Stimulated activated CD8-positive, alpha-beta memory T cell treated with anti-CD3 and anti-CD28 coated beads, Interleukin-7, amount 100 ng/mL, for 1 hour (primary cell): Measurements from ENCODE around the gene CGN.
"Not testable (repeated sequence)": the region's sequence is repeated elsewhere in the genome, so short reads cannot be mapped to it uniquely, and the experiment has no call there.

Experiments
- DNase-seq, 2 donors: peaks; one replicate each; pipeline ENCODE4 v3.0.0-alpha.2; 2020; ENCODE audit warnings: low read depth in 2 of 2

CGN gene

DNA sequence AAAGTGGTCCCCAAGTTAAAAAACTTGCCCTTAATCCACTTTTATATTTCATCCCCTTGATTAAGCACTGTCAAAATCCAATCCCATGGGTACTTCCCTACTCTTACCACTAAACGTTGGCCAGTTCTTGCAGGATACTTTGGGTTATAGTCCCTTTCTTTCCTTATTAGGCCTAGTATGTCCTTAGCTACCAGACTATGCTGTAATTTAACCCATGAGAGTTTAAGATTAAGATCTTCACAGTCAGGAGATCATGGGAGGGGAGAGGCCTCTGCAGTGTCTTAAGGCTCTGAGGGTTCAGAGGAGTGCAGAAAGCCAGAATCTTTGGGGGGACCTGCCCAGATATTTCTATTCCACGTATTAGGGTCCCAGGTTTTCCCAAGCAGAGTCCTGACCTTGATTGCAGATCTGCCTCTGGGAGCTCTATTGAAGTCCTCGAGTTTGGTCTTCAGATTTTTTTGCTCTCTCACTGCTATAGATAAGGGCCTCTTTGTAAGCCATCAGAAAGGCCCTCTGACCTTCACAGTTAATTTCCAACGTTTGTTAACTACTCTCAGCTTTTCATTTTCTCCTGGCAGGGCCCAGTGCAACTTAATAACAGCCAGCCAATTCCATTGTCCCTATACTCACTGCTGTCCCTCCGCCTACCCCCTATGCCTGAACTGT, 9.0 kb upstream of the CGN start:
- DNase-seq = no peak

- no peak for DNase-seq
Observed at GRCh38 chr1:151502859-151503780, 8.1 kb upstream of the CGN start.

- no peak for DNase-seq
Observed at GRCh38 chr1:151504252-151504651, 6.9 kb upstream of the CGN start.

- DNase-seq = no peak
Observed at GRCh38 chr1:151504759-151505158, 6.4 kb upstream of the CGN start.

DNA sequence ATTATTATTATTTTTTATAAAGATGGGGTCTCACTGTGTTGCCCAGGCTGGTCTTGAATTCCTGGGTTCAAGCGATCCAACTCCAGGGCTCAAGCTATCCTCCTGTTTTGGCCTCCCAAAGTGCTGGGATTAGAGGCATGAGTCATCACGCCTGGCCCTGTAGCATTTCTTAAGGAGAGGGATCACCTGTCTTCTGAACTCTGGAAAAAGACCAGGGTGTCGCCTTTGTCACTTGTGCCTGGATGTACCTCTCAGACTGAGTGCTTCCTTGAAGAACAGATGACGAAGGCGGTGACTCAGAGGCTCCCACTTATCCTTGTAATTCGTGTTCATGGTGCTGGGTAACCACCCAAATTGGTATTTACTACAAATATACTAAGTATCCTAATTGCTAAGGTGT, 2.4 kb upstream of the CGN start:
- no peak for DNase-seq

DNA sequence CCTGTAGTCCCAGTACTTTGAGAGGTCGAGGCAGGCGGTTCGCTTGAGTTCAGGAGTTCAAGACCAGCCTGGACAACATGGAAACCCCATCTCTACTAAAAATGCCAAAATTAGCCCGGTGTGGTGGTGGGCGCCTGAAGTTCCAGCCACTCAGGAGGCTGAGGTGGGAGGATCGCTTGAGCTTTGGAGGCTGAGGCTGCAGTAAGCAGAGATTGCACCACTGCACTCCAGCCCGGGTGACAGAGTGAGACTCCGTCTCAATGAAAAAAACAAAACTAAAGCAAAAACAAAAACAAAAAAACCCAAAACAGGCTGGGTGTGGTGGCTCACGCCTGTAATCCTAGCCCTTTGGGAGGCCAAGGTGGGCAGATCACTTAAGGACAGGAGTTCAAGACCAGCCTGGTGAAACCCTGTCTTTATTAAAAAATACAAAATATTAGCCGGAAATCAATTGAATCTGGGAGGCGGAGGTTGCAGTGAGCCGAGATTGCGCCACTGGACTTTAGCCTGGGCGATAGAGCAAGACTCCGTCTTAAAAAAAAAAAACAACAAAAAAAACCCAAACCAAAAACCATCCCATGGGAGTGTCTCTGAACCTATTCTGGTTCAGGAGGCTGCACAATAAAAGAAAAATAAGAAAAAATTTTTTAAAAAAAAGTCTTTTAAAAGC, 1.7 kb upstream of the CGN start:
- DNase-seq = no peak

- DNase-seq = no peak
Observed at GRCh38 chr1:151510020-151510405, 1.2 kb upstream of the CGN start.

- DNase-seq = no peak
Observed at GRCh38 chr1:151510614-151510956, 602 bp upstream of the CGN start.

DNA sequence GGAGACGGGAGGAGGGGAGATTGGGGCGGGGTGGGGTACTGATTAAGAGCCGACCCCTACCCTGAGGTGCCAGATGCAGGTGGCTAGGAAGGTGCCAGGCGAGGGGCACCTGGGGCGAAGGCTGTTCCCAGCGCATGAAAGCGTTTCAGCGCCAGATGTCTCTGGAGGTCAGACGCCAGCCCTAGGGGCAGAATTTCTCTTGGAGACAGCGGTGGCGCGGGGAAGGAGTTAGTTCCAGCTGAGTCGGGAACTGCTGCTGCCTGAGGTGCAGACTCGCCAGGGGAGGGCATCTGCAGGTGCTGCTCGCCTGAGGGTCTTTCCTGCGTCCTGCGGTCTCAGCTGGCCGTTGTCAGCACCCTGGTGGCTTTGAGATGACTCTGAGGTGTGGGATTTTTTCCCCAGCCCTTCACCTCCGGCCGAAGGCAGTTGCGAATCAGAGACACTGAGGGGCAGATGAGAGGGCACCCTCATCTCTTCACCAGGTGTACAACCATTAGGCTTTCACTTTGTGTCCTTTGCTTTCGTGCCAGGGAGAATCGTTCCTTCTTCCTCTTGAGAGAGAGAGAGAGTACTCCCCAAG, 539 bp downstream of the CGN start:
- DNase-seq = no peak

GRCh38 chr1:151512326-151512725, 1.1 kb downstream of the CGN start:
- no peak for DNase-seq

DNA sequence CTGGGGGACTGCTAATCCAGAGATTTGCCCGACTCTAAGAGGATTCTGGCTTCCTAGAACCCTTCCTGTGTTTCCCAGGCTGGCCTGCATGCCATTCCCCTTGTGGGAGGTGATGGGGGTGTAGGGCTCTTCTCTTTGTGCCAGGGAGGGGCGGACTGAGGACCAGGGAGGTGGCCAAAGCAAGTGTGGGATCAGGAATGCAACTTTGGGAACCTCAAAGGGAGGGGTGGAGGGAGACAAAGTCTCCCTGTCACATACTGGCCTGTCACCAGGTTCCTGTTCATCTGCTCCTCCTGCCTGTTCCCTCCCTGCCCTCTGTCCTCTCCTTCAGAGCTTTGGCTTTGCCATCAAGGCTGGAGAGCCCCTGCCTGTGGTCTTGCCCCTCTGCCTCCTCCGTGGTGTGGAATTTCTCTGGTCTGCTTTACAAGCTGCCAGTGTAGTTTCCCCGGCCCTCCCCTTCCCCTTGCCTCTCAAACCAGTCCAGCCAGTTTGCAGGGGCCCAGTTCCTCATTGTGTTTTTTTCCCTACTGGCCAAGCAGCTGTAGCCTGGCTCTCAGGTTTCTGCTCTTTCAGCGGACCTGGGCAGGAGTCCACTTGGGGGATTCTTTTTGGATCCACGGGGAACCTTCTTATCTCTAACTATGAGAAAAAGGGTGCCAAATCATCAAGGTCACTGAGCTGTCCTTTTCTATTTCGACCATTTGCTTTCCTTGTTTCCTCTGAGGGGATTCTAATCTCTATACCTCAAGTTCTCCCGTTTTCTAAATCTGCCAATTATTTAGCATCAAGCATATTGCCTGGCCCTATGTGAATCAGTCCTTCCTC, 1.8 kb downstream of the CGN start:
- DNase-seq = no peak

DNA sequence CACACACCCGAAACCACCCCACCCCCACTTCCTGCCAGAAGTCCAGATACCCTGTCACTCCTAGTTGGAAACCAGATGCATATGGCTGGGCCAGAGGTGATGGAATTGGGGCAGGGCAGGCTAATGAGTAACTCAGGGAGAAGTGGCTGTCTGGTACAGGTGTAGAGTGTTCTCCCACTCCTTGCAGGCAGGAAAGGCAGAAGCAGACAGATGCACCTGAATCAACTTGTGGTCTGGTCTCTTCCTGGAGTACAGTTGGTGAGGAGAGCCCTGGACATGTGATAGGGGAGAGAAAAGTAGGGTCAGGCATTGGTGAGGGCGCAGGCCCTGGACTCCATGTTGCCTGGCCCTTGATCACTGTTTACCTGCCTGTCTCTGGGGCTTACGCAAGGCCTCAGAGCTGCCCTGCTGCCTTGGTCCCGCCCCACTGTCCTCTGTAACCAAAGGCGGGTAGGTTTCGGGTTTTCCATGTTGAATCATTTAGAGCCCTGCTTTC, 2.5 kb downstream of the CGN start:
- no peak for DNase-seq

GRCh38 chr1:151514366-151514765, 3.2 kb downstream of the CGN start:
- no peak for DNase-seq

DNA sequence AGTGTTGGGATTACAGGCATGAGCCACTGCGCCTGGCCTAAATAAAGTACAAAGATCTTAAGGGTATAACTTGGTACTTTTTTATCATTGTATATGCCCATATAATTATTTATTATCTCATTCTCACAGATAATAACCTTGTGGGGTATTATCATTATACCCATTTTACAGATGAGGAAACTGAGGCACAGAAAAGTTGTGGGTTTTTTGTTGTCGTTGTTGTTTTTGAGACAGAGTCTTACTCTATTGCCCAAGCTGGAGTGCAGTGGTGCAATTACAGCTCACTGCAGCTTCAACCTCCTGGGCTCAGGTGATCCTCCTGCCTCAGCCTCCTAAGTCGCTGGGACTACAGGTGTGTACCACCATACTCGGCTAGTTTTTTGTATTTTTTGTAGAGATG, 4.1 kb downstream of the CGN start:
- no peak for DNase-seq

DNA sequence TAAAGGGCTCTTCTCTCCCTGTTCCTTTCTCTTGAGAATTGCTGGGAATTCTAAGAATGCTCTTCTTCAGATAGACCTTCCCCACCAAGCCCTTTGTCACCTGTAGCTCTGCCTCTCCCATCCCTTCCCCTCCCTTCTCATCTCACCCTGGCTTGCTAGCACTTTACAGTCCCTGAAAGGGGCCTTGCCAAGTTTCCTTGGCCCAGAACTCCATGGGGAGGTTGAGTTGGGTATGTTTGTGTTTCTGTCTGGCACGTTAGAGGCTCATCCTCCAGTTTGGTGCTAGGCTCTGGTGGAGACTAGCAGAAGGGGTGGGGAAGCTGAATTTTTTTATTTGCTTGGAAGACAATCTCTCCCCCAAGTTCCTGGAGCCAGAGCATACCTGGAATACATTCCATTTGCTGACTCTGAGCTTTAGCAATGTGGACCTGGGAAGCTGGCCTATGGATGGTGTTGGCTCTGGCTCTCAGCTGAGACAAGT, 4.9 kb downstream of the CGN start:
- DNase-seq = no peak

DNA sequence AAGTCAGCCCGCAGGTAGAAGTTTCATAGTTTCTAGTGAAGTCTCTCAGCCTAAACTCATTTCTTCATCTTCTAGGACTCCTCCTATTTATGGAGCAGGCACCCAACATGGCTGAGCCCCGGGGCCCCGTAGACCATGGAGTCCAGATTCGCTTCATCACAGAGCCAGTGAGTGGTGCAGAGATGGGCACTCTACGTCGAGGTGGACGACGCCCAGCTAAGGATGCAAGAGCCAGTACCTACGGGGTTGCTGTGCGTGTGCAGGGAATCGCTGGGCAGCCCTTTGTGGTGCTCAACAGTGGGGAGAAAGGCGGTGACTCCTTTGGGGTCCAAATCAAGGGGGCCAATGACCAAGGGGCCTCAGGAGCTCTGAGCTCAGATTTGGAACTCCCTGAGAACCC, 7.2 kb downstream of the CGN start:
- DNase-seq = no peak

- DNase-seq = no peak
Observed at GRCh38 chr1:151518936-151519335, 7.7 kb downstream of the CGN start.

GRCh38 chr1:151519667-151520066, 8.5 kb downstream of the CGN start:
- no peak for DNase-seq

- no peak for DNase-seq
Observed at GRCh38 chr1:151520359-151520758, 9.2 kb downstream of the CGN start.

- DNase-seq = not testable (repeated sequence)
Observed at GRCh38 chr1:151522427-151522826, 11.2 kb downstream of the CGN start.

DNA sequence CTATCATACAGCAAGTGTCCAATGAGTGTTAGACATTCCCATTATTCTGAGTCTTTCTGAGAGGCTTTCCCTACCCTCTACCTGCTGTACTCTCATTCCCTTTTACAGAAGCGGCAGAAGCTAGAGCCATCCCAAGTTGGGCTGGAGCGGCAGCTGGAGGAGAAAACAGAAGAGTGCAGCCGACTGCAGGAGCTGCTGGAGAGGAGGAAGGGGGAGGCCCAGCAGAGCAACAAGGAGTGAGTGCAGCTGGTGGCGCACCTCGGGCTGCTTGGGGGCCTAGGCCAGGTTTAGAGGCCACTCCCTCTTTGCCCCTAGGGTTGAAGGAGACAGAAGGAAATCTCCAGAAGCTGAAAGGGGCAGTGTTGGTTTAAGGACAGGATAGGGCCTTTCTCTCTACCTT, 12.1 kb downstream of the CGN start:
- no peak for DNase-seq
